ENCODE data around the gene IQCM.

The IQCM gene

DNA sequence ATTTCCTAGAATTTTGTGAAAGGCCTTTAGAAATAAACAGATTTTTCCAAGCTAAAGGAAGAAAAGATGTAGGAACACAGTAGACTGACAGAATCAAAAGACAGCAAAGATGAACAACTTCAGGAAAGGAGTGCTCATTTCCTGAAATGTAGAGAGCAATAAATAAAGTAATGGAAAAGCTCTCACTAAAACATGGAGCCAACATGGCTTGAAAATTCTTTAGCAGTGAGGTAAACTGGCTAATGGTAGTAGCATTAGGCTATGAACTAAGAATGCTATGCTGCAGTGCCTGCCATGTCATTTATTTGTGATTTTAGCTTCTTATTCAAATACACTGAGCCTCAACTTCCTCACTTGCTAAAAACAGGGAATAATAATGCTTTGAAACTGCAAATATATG lies 108.7 kb downstream of the IQCM start:
- TF ChIP-seq, protein P1, sequence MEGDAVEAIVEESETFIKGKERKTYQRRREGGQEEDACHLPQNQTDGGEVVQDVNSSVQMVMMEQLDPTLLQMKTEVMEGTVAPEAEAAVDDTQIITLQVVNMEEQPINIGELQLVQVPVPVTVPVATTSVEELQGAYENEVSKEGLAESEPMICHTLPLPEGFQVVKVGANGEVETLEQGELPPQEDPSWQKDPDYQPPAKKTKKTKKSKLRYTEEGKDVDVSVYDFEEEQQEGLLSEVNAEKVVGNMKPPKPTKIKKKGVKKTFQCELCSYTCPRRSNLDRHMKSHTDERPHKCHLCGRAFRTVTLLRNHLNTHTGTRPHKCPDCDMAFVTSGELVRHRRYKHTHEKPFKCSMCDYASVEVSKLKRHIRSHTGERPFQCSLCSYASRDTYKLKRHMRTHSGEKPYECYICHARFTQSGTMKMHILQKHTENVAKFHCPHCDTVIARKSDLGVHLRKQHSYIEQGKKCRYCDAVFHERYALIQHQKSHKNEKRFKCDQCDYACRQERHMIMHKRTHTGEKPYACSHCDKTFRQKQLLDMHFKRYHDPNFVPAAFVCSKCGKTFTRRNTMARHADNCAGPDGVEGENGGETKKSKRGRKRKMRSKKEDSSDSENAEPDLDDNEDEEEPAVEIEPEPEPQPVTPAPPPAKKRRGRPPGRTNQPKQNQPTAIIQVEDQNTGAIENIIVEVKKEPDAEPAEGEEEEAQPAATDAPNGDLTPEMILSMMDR (IDR thresholded peaks at IDR 0.05; ENCODE audit: low read depth, low read length), result no peak
- H3K4me3 ChIP-seq (ENCODE audit: low read depth, low read length), result no peak overlapping the region

DNA sequence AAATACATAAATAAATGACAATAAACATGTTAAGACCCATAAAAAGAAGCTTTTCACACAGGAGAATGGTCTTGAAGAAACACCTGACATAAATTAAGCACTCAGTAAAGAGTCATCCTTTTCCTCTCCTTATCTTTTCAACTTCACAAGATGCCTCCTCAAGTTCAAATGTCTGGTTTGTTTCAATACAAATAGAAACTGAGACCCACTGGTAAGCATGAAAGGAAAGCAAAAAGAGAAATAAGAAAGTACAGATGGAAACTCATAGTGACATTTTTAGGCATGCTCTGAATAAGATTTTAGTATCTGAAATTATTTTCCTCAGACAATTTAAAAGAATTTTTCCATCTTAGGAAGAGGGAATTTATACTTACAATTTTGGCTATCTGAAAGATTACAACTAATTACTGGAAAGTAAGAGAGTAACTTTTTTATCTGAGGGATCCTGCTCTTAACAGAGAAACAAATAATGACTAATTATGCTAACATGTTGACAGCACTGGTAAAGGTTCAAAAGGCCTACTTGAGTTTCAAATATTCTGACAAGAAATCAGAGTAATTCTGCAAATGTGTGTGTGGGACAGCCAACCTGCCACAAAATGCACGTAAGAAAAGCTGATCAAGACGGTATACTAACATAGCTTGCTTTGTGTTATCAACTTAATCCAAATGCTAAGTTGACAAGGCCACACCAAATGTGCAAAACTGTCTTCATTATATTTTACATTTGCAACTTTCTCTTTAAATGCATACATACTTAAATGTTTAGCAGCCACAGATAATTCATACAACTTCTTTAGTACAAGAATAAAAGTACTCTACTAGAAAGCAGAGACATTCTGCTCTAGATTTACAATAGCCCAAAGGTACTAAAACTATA lies 113.0 kb downstream of the IQCM start:
- TF ChIP-seq, protein P1 (IDR thresholded peaks at IDR 0.05; ENCODE audit: low read depth, low read length), result no peak
- H3K4me3 ChIP-seq (ENCODE audit: low read depth, low read length), result no peak overlapping the region

DNA sequence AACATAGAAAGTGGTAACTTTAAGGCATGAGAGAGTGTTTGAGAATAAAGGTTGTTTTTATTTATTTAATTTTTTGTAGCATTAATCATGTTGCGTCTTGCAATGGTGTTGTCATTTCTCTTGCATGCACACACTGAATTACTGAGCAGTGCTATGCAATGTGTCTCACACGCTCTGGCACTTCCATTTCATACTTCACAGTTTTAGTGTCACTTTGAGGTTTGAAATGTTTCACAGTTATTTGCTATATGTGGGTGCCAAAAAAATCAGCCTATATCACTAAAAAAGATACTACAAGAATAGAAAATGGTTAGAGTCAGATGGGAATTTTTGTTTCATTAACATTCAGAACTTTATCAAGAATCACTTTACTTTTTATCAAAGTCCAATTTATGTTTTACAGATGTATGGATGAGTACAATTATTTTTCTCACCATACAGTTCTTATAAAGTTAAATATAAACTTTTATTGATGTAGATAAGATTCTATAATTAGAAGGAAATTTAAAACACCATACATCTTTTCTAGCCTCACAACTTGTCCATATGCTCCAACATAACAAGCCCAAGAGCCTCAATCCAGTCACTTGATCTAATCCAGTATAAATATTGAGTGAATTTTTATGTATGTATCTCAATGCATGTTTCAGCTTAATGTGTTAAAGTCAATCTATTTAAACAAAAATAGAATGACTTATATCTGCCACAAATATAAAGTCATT lies 114.0 kb downstream of the IQCM start:
- TF ChIP-seq, protein P1 (IDR thresholded peaks at IDR 0.05; ENCODE audit: low read depth, low read length), result no peak
- H3K4me3 ChIP-seq (ENCODE audit: low read depth, low read length), result no peak overlapping the region

DNA sequence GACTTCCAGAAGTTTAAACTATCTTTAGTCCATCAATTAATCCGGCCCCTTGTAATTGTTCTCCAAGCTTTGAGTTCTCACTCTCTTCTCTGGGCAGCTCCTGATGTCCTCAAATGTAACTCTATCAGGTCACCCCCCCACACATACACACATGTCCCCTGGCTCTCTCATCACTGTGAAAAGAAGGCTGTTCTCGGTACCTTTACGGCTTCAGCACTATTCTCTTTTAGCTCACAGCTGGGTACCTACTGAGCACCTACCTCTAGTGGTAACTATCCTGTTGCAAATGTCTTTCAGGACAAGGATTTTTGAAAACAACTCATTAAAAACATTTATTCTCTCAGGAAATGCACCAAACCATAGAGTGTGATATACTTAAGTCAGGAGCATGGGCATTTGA lies 115.4 kb downstream of the IQCM start:
- H3K4me3 ChIP-seq (ENCODE audit: low read depth, low read length), result no peak overlapping the region
- TF ChIP-seq, protein P1 (IDR thresholded peaks at IDR 0.05; ENCODE audit: low read depth, low read length), result no peak

DNA sequence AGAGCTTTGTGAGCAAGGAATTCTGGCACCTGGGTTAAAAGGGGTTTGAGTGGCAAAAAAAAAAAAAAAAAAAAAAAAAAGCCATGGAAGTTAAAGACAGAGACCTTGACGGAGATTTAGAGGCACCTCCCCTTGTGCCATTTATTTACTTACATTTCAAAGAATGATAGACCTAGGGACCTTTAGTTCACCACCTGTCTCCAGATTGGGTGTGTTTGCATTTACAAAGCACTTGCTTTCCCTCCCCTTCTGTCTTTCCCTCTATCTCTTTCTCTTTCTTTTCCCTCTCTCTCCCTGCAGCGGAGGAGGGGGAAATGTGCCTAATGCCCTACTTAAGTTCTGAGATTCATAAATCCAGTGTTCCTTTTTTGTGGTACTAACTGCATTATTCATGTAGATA lies 116.0 kb downstream of the IQCM start:
- TF ChIP-seq, protein P1 (IDR thresholded peaks at IDR 0.05; ENCODE audit: low read depth, low read length), result no peak
- H3K4me3 ChIP-seq (ENCODE audit: low read depth, low read length), result no peak overlapping the region

DNA sequence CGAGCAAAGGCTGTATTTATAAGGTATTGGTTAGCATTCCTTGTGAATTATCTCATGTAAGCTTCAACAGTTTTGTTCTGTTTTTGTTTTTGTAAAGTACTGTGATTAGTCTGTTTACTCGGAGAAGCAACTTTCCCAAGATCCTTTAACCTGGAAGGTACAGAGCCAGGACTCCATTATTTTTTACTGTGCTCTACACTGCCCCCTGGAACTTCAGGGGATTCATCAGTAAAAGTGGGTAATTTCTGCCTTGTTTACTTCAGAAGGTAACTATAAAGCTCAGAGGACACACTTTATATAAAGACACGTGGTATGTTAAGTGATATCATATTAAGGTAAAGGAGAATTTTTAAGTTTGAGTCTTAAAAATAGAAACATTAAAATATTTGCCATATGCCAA lies 124.9 kb downstream of the IQCM start:
- TF ChIP-seq, protein P1 (IDR thresholded peaks at IDR 0.05; ENCODE audit: low read depth, low read length), result no peak
- H3K4me3 ChIP-seq (ENCODE audit: low read depth, low read length), result no peak overlapping the region

DNA sequence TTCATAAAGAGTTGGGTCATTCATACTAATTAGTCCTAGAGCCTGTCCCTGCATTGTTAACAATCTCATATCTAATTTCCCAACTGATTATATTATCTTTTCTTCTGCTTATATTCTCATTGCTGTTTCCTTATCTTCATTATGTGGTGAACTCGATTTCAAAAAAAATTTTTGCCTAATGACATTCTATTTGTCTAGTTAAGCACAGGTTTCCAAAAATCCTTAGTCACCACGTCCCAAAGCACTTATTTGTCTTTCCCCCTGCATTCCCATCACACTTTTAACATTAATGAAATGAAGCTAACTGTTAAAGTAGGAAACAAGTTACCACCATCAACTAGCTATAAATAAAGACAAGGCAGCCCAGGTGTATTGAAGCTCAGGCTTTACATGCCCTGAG lies 131.1 kb downstream of the IQCM start:
- H3K4me3 ChIP-seq (ENCODE audit: low read depth, low read length), result no peak overlapping the region
- TF ChIP-seq, protein P1 (IDR thresholded peaks at IDR 0.05; ENCODE audit: low read depth, low read length), result no peak

Data from WI38 (cell line).